AG04450 (cell line): ENCODE data around the gene TRIM47. TPM values are rescaled to one million over a fixed set of nuclear protein-coding genes. Genes with fewer than 3 reads are reported as not detected.

Experiments
- CTCF ChIA-PET: fragments of 300-600, 350-600 bp; formaldehyde crosslinking; extraction: SDS; loops from one replicate; lab custom pipeline; 2022; ENCODE audit warnings: antibody characterized with exemption, inconsistent platforms; lab: Charles Lee
- POLR2A ChIA-PET: fragments of 350-600 bp; formaldehyde crosslinking; extraction: SDS; loops from one replicate; lab custom pipeline; 2021; ENCODE audit warnings: antibody characterized with exemption, inconsistent platforms; lab: Yijun Ruan, JAX
- DNase-seq: peaks from one replicate; pipeline ENCODE4 v3.0.0-alpha.2; 2011; ENCODE audit warnings: low read depth, low spot score
- H3K27ac ChIP-seq: one replicate; pipeline ENCODE4 v1.5.1; 2012; ENCODE audit warnings: low read depth, low read length, control low read depth
- H3K27me3 ChIP-seq: one replicate; pipeline ENCODE4 v1.6.0; 2012; ENCODE audit warnings: low read length; ENCODE audit not compliant: control insufficient read depth, insufficient read depth
- H3K4me3 ChIP-seq: 2 replicates; pipeline ENCODE4 v1.5.1; 2011; ENCODE audit warnings: mild to moderate bottlenecking, low read depth, low read length, control low read depth
- H3K9me3 ChIP-seq: 2 replicates; pipeline ENCODE4 v1.5.1; 2012; ENCODE audit warnings: low read length; ENCODE audit not compliant: control insufficient read depth, insufficient read depth
- polyA plus RNA-seq: library from polyadenylated mRNA; depleted of rRNA; stranded (reverse); fragments of >200 nt; gene quantifications from 2 replicates; pipeline ENCODE4 v1.2.3, GENCODE V29; 2011
- TF ChIP-seq, protein P1 (sequence below): IDR thresholded peaks from 2 replicates; pipeline ENCODE4 v1.5.1; 2011; ENCODE audit warnings: low read depth, low read length, control low read depth, inconsistent platforms

Gene TRIM47
- polyA plus RNA-seq, 1 experiment, result 5.7 TPM

DNA sequence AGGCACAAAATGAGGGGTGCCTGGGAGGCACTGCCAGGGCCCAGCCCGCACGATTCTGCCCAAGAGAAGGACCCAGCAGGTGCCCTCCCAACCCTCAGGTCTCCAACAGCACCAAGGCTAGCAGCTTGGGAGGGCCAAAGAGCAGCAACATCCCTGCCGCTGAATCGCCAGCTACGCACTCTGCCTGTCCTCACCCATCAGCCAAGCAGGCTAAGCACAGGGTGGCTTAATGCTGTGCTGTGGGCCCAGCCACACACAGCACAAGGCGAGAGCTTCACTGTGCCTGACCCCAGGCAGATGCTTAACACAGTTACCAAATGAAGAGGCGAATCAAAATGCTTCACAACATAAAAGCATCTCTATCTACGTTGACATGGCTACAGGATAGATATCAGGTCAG lies 36.9 kb upstream of the TRIM47 start:
- H3K27me3 ChIP-seq, result no peaks in the 10 kb centered on the region
- ChIA-PET POLR2A (interaction anchor here (2.0 kb wide), 1 partner anchor 19 kb away, joined by 5 read pairs; the partner anchor contains the start of gene TRIM65), CTCF (interaction anchor here (1.9 kb wide), 1 partner anchor 10 kb away, joined by 5 read pairs; the partner anchor contains the start of gene MRPL38)
- no peak for DNase-seq
- no peak overlapping the region for H3K4me3 ChIP-seq
- TF ChIP-seq, protein P1, sequence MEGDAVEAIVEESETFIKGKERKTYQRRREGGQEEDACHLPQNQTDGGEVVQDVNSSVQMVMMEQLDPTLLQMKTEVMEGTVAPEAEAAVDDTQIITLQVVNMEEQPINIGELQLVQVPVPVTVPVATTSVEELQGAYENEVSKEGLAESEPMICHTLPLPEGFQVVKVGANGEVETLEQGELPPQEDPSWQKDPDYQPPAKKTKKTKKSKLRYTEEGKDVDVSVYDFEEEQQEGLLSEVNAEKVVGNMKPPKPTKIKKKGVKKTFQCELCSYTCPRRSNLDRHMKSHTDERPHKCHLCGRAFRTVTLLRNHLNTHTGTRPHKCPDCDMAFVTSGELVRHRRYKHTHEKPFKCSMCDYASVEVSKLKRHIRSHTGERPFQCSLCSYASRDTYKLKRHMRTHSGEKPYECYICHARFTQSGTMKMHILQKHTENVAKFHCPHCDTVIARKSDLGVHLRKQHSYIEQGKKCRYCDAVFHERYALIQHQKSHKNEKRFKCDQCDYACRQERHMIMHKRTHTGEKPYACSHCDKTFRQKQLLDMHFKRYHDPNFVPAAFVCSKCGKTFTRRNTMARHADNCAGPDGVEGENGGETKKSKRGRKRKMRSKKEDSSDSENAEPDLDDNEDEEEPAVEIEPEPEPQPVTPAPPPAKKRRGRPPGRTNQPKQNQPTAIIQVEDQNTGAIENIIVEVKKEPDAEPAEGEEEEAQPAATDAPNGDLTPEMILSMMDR, result no peak
- H3K9me3 ChIP-seq, result no peaks in the 10 kb centered on the region; the same call in 1 of the 2 replicates
- no peak overlapping the region for H3K27ac ChIP-seq

DNA sequence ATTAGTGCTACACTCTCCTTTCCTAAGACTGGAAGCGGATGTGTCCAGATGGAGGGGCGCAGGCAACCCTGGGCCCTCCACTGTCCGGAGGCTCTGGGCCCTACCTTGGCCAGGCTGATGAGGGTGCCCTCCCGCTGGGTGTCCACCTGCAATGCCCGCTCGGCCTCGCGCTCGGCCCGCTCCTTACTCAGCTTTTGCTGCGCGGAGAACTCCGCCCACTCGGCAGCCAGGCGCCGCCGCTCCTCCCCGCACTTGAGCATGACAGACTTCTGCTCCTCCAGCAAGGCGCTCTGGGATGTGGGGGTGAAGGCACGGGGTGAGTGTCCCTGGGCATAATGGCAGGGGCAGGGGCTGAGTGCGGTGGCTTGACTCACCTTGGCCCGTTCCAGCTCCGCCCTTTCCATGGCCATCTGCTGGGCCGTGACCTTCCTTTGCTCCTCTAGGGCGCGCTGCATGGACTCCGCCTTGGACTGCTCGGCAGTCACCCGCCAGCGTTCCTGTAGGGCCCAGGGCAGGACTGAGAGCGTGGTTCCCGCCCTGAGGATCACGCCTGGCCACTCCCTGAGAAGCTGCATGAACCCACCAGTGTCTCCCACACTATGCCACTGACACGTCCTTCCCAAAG lies 36.4 kb upstream of the TRIM47 start:
- ChIA-PET POLR2A (no interaction called here), CTCF (interaction anchor here (1.9 kb wide), 1 partner anchor 10 kb away, joined by 5 read pairs; the partner anchor contains the start of gene MRPL38)
- no peak overlapping the region for H3K27ac ChIP-seq
- no peak for DNase-seq
- H3K9me3 ChIP-seq, result no peaks in the 10 kb centered on the region; the same call in 1 of the 2 replicates
- no peaks in the 10 kb centered on the region for H3K27me3 ChIP-seq
- H3K4me3 ChIP-seq, result no peak overlapping the region
- TF ChIP-seq, protein P1, result no peak

DNA sequence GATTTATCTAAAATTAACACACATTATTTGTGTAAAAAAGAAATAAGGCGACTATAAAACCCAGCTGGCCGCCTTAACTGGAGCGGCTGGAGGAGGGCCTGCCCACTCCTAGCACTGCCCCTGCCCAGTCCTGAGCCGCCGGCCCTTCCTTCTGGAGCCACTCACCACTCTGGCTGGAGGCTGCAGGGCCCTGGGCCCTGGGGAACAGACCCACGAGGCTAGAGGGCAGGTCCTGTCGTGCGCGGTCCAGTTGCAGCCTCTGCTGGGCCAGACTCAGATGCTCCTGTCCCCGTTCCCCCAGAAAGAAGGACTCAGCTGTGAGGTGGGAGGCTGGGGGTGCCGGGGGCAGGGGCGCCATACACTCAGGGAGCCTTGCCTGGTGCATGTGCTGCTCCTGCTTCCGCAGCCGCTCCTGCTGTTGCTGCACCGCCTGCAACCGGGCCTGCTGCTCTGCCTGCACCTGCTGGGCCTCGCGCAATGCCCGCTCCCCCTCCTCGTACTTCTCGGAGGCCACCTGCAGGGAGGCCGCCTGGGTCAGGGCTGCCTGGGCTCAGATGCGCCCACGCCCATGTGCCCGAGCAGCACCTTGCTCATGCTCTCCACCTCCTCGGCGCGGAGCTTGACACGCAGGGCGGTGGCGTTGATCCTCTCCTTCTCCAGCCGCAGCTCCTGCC lies 35.3 kb upstream of the TRIM47 start:
- Histone ChIP-seq H3K9me3 (no peaks in the 10 kb centered on the region; the same call in 1 of the 2 replicates), H3K27me3 (no peaks in the 10 kb centered on the region), H3K27ac (no peak overlapping the region), H3K4me3 (no peak overlapping the region)
- POLR2A ChIA-PET, result no interaction called here
- DNase-seq, result no peak
- TF ChIP-seq, protein P1, result no peak
- CTCF ChIA-PET, result no interaction called here

DNA sequence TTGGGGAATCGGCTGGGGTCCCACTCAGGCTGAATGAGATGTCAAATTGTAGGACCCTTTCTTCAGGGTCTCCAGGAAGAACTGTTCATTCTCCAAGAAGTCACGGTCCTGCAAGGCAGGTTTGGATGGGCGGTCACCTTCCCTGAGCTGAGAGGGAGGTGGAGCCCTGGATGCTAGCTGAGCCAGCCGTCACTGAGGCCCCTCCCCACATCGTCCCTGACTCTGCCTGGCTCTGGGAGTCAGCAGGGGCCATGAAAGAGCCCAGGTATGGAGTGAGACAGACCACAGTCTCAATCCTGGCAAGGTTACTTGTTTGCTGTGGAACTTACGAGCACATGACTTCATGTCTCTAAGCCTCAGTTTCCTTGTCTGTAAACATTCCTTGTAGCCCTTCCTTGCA lies 32.3 kb upstream of the TRIM47 start:
- Histone ChIP-seq H3K27ac (no peak overlapping the region), H3K4me3 (no peak overlapping the region), H3K27me3 (no peaks in the 10 kb centered on the region), H3K9me3 (no peaks in the 10 kb centered on the region)
- CTCF ChIA-PET, result interaction anchor here (0.9 kb wide), 1 partner anchor 95 kb away, joined by 3 read pairs; no protein-coding TSS in a partner anchor
- no peak for DNase-seq
- TF ChIP-seq, protein P1, result no peak
- POLR2A ChIA-PET, result interaction anchor here (1.6 kb wide), 1 partner anchor 30 kb away, joined by 4 read pairs; the partner anchor contains the start of gene FBF1
